ENCODE measurements around the gene LARGE1.

Gene LARGE1

DNA sequence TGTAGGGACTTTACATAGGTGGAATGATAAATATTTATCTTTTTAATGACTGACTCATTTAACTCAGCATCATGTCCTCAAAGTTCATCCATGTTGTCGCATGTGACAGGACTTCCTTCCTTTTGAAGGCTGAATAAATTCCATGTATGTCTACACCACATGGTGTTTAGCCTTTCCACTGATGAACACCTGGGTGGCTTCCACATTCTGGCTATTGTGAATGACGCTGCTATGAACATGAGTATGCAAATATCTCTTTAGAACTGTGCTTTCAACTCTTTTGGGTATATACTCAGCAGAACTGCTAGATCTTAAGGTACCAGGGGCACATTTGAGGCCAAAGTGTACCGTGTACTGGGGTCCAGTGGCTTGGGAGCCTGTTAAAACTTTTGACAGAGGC, 24.1 kb downstream of the LARGE1 start:
- Histone ChIP-seq H3K9me2 (ENCODE audit: low read depth, low read length) (no peaks in the 10 kb centered on the region), H3K4me3 (ENCODE audit: low read depth, low read length, poor library complexity, severe bottlenecking) (no peak overlapping the region), H3K27me3 (ENCODE audit: insufficient read depth, low read length) (no peaks in the 10 kb centered on the region; the same call in 1 of the 2 replicates), H3K36me3 (ENCODE audit: insufficient read depth, low read length) (no peaks in the 10 kb centered on the region; the same call in 1 of the 2 replicates), H3K4me1 (ENCODE audit: insufficient read depth, low read length, severe bottlenecking) (peaks cover 28% of the 10 kb centered on the region), H3K9ac (ENCODE audit: low read length) (no peak overlapping the region), H2AFZ (ENCODE audit: low read length) (no peak overlapping the region), H3K27ac (ENCODE audit: low read depth, low read length, poor library complexity, severe bottlenecking) (peak overlapping the region; percentile 71), H3K9me3 (ENCODE audit: low read length) (no peaks in the 10 kb centered on the region), H3F3A (ENCODE audit: insufficient read depth, low read length) (no peaks in the 10 kb centered on the region), H3K79me2 (ENCODE audit: insufficient read depth, low read length) (no peaks in the 10 kb centered on the region), H4K20me1 (ENCODE audit: insufficient read depth, low read length) (no peaks in the 10 kb centered on the region), H3K4me2 (ENCODE audit: low read length) (peak overlapping the region; percentile 33)
- no peak for TF ChIP-seq EZH2 (IDR thresholded peaks at IDR 0.05; ENCODE audit: borderline replicate concordance, low read length)
- TF ChIP-seq, protein P1, sequence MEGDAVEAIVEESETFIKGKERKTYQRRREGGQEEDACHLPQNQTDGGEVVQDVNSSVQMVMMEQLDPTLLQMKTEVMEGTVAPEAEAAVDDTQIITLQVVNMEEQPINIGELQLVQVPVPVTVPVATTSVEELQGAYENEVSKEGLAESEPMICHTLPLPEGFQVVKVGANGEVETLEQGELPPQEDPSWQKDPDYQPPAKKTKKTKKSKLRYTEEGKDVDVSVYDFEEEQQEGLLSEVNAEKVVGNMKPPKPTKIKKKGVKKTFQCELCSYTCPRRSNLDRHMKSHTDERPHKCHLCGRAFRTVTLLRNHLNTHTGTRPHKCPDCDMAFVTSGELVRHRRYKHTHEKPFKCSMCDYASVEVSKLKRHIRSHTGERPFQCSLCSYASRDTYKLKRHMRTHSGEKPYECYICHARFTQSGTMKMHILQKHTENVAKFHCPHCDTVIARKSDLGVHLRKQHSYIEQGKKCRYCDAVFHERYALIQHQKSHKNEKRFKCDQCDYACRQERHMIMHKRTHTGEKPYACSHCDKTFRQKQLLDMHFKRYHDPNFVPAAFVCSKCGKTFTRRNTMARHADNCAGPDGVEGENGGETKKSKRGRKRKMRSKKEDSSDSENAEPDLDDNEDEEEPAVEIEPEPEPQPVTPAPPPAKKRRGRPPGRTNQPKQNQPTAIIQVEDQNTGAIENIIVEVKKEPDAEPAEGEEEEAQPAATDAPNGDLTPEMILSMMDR (IDR thresholded peaks at IDR 0.05; ENCODE audit: low read length), result no peak

DNA sequence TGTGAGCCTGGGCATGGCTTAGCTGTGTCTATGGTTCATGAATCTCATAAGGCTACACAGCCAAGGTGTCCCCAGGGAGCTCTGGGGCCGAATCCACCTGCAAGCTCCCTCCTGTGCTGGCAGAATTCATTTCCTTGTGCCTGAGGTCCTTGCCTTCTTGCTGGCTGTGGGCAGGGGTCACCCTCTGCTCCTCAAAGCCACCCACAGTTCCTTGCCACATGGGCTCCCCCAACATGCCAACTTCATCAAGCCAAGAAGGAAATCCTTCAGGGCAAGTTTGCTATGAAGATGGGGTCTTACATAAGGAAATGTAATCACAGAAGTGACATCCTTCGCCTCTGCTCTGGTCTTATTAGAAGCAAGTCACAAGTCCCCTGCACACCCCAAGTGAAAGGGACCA, 24.8 kb downstream of the LARGE1 start:
- H2AFZ ChIP-seq (ENCODE audit: low read length), result no peak overlapping the region
- no peak overlapping the region for H3K4me3 ChIP-seq (ENCODE audit: low read depth, low read length, poor library complexity, severe bottlenecking)
- H4K20me1 ChIP-seq (ENCODE audit: insufficient read depth, low read length), result no peaks in the 10 kb centered on the region
- TF ChIP-seq, protein P1 (IDR thresholded peaks at IDR 0.05; ENCODE audit: low read length), result no peak
- TF ChIP-seq EZH2 (IDR thresholded peaks at IDR 0.05; ENCODE audit: borderline replicate concordance, low read length), result no peak
- peak overlapping the region; percentile 23 for H3K27ac ChIP-seq (ENCODE audit: low read depth, low read length, poor library complexity, severe bottlenecking)
- H3F3A ChIP-seq (ENCODE audit: insufficient read depth, low read length), result no peaks in the 10 kb centered on the region
- no peak overlapping the region for H3K4me2 ChIP-seq (ENCODE audit: low read length)
- no peaks in the 10 kb centered on the region for H3K79me2 ChIP-seq (ENCODE audit: insufficient read depth, low read length)
- H3K27me3 ChIP-seq (ENCODE audit: insufficient read depth, low read length), result no peaks in the 10 kb centered on the region; the same call in 1 of the 2 replicates
- H3K9me3 ChIP-seq (ENCODE audit: low read length), result no peaks in the 10 kb centered on the region
- H3K9me2 ChIP-seq (ENCODE audit: low read depth, low read length), result no peaks in the 10 kb centered on the region
- no peaks in the 10 kb centered on the region; the same call in 1 of the 2 replicates for H3K36me3 ChIP-seq (ENCODE audit: insufficient read depth, low read length)
- H3K9ac ChIP-seq (ENCODE audit: low read length), result no peak overlapping the region
- H3K4me1 ChIP-seq (ENCODE audit: insufficient read depth, low read length, severe bottlenecking), result peaks cover 31% of the 10 kb centered on the region

DNA sequence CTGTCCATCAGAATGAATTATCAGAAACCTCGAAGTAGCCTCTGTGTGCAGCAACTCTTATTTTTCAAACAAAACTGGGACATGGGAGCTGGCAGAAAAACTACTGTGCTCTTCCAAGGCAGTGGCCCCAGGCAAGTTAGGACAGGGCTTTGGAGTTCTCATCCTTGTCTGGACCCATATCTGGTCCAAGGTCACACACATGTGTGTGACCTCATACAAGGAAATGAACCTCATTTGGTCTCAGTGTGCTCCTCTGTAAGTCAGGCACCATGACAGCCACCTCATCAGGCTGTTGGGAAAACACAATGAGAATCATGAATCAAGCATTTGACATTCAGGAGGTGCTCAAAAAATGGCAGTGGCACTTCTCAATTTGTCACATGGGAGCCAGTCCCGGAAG, 25.8 kb downstream of the LARGE1 start:
- H3K79me2 ChIP-seq (ENCODE audit: insufficient read depth, low read length), result no peaks in the 10 kb centered on the region

More for the DNA sequence above, 25.8 kb downstream of the LARGE1 start:
- TF ChIP-seq EZH2 (IDR thresholded peaks at IDR 0.05; ENCODE audit: borderline replicate concordance, low read length), result no peak
- TF ChIP-seq, protein P1 (IDR thresholded peaks at IDR 0.05; ENCODE audit: low read length), result no peak
- Histone ChIP-seq H3K9me3 (ENCODE audit: low read length) (no peaks in the 10 kb centered on the region), H3K4me1 (ENCODE audit: insufficient read depth, low read length, severe bottlenecking) (peaks cover 40% of the 10 kb centered on the region), H3K27ac (ENCODE audit: low read depth, low read length, poor library complexity, severe bottlenecking) (no peak overlapping the region), H3K9ac (ENCODE audit: low read length) (no peak overlapping the region), H3K4me2 (ENCODE audit: low read length) (no peak overlapping the region), H3K27me3 (ENCODE audit: insufficient read depth, low read length) (no peaks in the 10 kb centered on the region; the same call in 1 of the 2 replicates), H3K4me3 (ENCODE audit: low read depth, low read length, poor library complexity, severe bottlenecking) (no peak overlapping the region), H3K36me3 (ENCODE audit: insufficient read depth, low read length) (no peaks in the 10 kb centered on the region; the same call in 1 of the 2 replicates), H3K9me2 (ENCODE audit: low read depth, low read length) (no peaks in the 10 kb centered on the region), H2AFZ (ENCODE audit: low read length) (no peak overlapping the region), H4K20me1 (ENCODE audit: insufficient read depth, low read length) (no peaks in the 10 kb centered on the region), H3F3A (ENCODE audit: insufficient read depth, low read length) (no peaks in the 10 kb centered on the region)
